ENCODE results near the gene DNAAF8.

DNAAF8 gene

GRCh38 chr16:4797805-4798252 lies 63.5 kb downstream of the DNAAF8 start:
- no peak overlapping the region for H3K9ac ChIP-seq (ENCODE audit: low read length)
- H3K9me3 ChIP-seq (ENCODE audit: control insufficient read depth, low read length) = no peaks in the 10 kb centered on the region
- H3K36me3 ChIP-seq (ENCODE audit: control insufficient read depth, insufficient read depth, low read length) = no peaks in the 10 kb centered on the region
- H3K27me3 ChIP-seq (ENCODE audit: control insufficient read depth, insufficient read depth, low read length) = no peaks in the 10 kb centered on the region
- H3K4me1 ChIP-seq (ENCODE audit: control insufficient read depth, insufficient read depth, low read length) = peaks cover 31% of the 10 kb centered on the region
- H3K4me3 ChIP-seq (ENCODE audit: low read length) = no peak overlapping the region

DNA sequence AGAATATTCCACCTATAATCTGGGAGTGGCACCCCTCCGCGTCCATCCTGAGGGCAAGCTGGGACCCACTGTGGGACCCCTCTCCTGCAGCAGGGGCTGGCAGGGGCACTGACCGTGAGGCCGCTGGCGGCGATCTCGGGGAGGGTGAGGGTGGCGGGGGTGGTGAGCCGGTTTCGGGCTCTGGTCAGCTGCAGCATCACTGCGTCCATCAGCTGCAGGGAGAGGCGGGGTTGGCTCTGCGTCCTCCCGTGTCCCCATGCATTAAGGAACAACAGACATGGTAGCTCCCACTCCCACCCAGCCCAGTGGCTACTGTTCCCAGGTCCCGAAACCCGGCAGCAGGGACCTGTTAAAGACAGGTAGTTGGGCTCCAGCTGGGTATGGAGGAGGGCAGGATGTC lies 64.1 kb downstream of the DNAAF8 start:
- H3K27me3 ChIP-seq (ENCODE audit: control insufficient read depth, insufficient read depth, low read length) = no peaks in the 10 kb centered on the region
- H3K36me3 ChIP-seq (ENCODE audit: control insufficient read depth, insufficient read depth, low read length) = no peaks in the 10 kb centered on the region
- H3K4me1 ChIP-seq (ENCODE audit: control insufficient read depth, insufficient read depth, low read length) = peaks cover 31% of the 10 kb centered on the region
- H3K9ac ChIP-seq (ENCODE audit: low read length) = no peak overlapping the region
- no peak overlapping the region for H3K4me3 ChIP-seq (ENCODE audit: low read length)
- H3K9me3 ChIP-seq (ENCODE audit: control insufficient read depth, low read length) = no peaks in the 10 kb centered on the region

All from mucosa of stomach (tissue), 1 donor.